A673 (cell line): ENCODE measurements around the gene RHOBTB1. TPM values are rescaled to one million over a fixed set of nuclear protein-coding genes. Genes with fewer than 3 reads are reported as not detected.

Experiments
- BruUV-seq: library from RNA; stranded (reverse); fragments of 400-500 nt; replicated peaks from 2 replicates; lab custom pipeline; 2021; lab: Mats Ljungman, UMichigan
- CTCF ChIA-PET: fragments of 300-600 bp; sonication (Branson Sonifier 250); formaldehyde crosslinking; loops from one replicate; lab custom pipeline; 2022; ENCODE audit warnings: antibody characterized with exemption; lab: Charles Lee
- POLR2A ChIA-PET: fragments of 300-600 bp; sonication (Branson Sonifier 250); formaldehyde crosslinking; loops from one replicate; lab custom pipeline; 2022; ENCODE audit warnings: antibody characterized with exemption; ENCODE audit not compliant: low non-redundant PET; lab: Charles Lee
- DNase-seq: peaks from one replicate; pipeline ENCODE4 v3.0.0-alpha.2; 2015; ENCODE audit warnings: low spot score
- H3K27ac ChIP-seq: fragments of 200-600 bp; sonication (generic); 2 replicates; pipeline ENCODE4 v1.5.1; 2016; ENCODE audit warnings: mixed run types, low read depth, mild to moderate bottlenecking, mixed read lengths, antibody characterized with exemption, low read length; ENCODE audit not compliant: poor library complexity, severe bottlenecking
- H3K27me3 ChIP-seq: fragments of 200-600 bp; sonication (generic); replicated peaks from 2 replicates; pipeline ENCODE4 v1.6.1; 2017; ENCODE audit warnings: mixed run types, low read depth, mild to moderate bottlenecking, mixed read lengths, antibody characterized with exemption, low read length; ENCODE audit not compliant: insufficient read depth, poor library complexity
- H3K36me3 ChIP-seq: fragments of 200-600 bp; sonication (generic); 2 replicates; pipeline ENCODE4 v1.6.1; 2016; ENCODE audit warnings: mixed run types, mild to moderate bottlenecking, mixed read lengths, antibody characterized with exemption, low read length; ENCODE audit not compliant: insufficient read depth, poor library complexity, severe bottlenecking
- H3K4me1 ChIP-seq: fragments of 200-600 bp; sonication (generic); 2 replicates; pipeline ENCODE4 v1.6.1; 2017; ENCODE audit warnings: mixed run types, mild to moderate bottlenecking, mixed read lengths, antibody characterized with exemption, low read length; ENCODE audit not compliant: insufficient read depth, poor library complexity, severe bottlenecking
- H3K4me3 ChIP-seq: fragments of 200-600 bp; sonication (generic); 2 replicates; pipeline ENCODE4 v1.5.1; 2016; ENCODE audit warnings: low read depth, mixed run types, mild to moderate bottlenecking, mixed read lengths, low read length; ENCODE audit not compliant: poor library complexity, severe bottlenecking
- H3K9me3 ChIP-seq: fragments of 200-600 bp; sonication (generic); 2 replicates; pipeline ENCODE4 v1.6.1; 2016; ENCODE audit warnings: mixed run types, low read depth, mild to moderate bottlenecking, mixed read lengths, antibody characterized with exemption, low read length; ENCODE audit not compliant: poor library complexity, severe bottlenecking
- CTCF ChIP-seq: fragments of 300-800, 200-600 bp; sonication (generic); conservative IDR thresholded peaks from 2 replicates; pipeline ENCODE4 v1.5.1; 2017; ENCODE audit warnings: low read depth, mild to moderate bottlenecking, antibody characterized with exemption, low read length, moderate library complexity, mixed read lengths
- EZH2 ChIP-seq: fragments of 200-600 bp; sonication (generic); IDR thresholded peaks from 2 replicates; pipeline ENCODE4 v1.6.1; 2017; ENCODE audit warnings: borderline replicate concordance, low read depth, mild to moderate bottlenecking, mixed read lengths, antibody characterized with exemption, low read length; ENCODE audit not compliant: poor library complexity, severe bottlenecking
- intact Hi-C: fragments of 100-400 bp; cut with micrococcal nuclease; formaldehyde crosslinking; loops from one replicate; pipeline ENCODE4 v1.10.0; 2022; ENCODE audit not compliant: unreplicated experiment
- total RNA-seq: library from RNA; stranded (reverse); gene quantifications from 2 replicates; pipeline ENCODE4 v1.2.3, GENCODE V29; 2021

The RHOBTB1 gene
- total RNA-seq, 1 experiment from 2014 or later = 5.2 TPM

- POLR2A ChIA-PET = no interaction called here
- intact Hi-C loops = no loop called here
Observed at GRCh38 chr10:60921633-60922032, 22.4 kb downstream of the RHOBTB1 start.

GRCh38 chr10:60920479-60920878 lies 23.5 kb downstream of the RHOBTB1 start:
- intact Hi-C loops = no loop called here
- H3K27me3 ChIP-seq = no peaks in the 10 kb centered on the region
- no peaks in the 10 kb centered on the region for H3K36me3 ChIP-seq
- CTCF ChIA-PET = no interaction called here
- no peaks in the 10 kb centered on the region for H3K9me3 ChIP-seq
- H3K27ac ChIP-seq = no peak overlapping the region
- TF ChIP-seq EZH2 (no peak), CTCF (no peak)
- POLR2A ChIA-PET = no interaction called here
- H3K4me3 ChIP-seq = no peak overlapping the region
- no peaks in the 10 kb centered on the region for H3K4me1 ChIP-seq
- BruUV-seq = no TSS peak
- DNase-seq = no peak

More at GRCh38 chr10:60921633-60922032, 22.4 kb downstream of the RHOBTB1 start:
- no peak for TF ChIP-seq CTCF
- no peak for TF ChIP-seq EZH2
- H3K4me1 ChIP-seq = no peaks in the 10 kb centered on the region
- no peak overlapping the region for H3K4me3 ChIP-seq
- CTCF ChIA-PET = no interaction called here
- BruUV-seq = no TSS peak
- H3K9me3 ChIP-seq = no peaks in the 10 kb centered on the region
- no peaks in the 10 kb centered on the region for H3K27me3 ChIP-seq
- DNase-seq = no peak
- no peaks in the 10 kb centered on the region for H3K36me3 ChIP-seq
- no peak overlapping the region for H3K27ac ChIP-seq

- no peak overlapping the region for H3K4me3 ChIP-seq
- ChIA-PET POLR2A (no interaction called here), CTCF (no interaction called here)
- no peak for DNase-seq
- no peaks in the 10 kb centered on the region for H3K27me3 ChIP-seq
- TF ChIP-seq CTCF (no peak), EZH2 (no peak)
- H3K9me3 ChIP-seq = no peaks in the 10 kb centered on the region
- no peaks in the 10 kb centered on the region for H3K36me3 ChIP-seq
- H3K4me1 ChIP-seq = no peaks in the 10 kb centered on the region
- H3K27ac ChIP-seq = no peak overlapping the region
- intact Hi-C loops = no loop called here
- no TSS peak for BruUV-seq
Observed at GRCh38 chr10:60919551-60919950, 24.4 kb downstream of the RHOBTB1 start.
